Daoy (cell line): ENCODE results near the gene KAZALD1. TPM values are rescaled to one million over a fixed set of nuclear protein-coding genes. Genes with fewer than 3 reads are reported as not detected.

Experiments used
- DNase-seq: peaks from one replicate; pipeline ENCODE4 v3.0.0-alpha.2; 2015; ENCODE audit warnings: low read depth
- total RNA-seq: library from RNA; depleted of rRNA; stranded (reverse); fragments of >200 nt; shearing (Covaris generic); gene quantifications from 2 replicates; pipeline ENCODE4 v1.2.3, GENCODE V29; 2014

The KAZALD1 gene
- total RNA-seq, 1 experiment from 2014 or later: 3.0 TPM

DNA sequence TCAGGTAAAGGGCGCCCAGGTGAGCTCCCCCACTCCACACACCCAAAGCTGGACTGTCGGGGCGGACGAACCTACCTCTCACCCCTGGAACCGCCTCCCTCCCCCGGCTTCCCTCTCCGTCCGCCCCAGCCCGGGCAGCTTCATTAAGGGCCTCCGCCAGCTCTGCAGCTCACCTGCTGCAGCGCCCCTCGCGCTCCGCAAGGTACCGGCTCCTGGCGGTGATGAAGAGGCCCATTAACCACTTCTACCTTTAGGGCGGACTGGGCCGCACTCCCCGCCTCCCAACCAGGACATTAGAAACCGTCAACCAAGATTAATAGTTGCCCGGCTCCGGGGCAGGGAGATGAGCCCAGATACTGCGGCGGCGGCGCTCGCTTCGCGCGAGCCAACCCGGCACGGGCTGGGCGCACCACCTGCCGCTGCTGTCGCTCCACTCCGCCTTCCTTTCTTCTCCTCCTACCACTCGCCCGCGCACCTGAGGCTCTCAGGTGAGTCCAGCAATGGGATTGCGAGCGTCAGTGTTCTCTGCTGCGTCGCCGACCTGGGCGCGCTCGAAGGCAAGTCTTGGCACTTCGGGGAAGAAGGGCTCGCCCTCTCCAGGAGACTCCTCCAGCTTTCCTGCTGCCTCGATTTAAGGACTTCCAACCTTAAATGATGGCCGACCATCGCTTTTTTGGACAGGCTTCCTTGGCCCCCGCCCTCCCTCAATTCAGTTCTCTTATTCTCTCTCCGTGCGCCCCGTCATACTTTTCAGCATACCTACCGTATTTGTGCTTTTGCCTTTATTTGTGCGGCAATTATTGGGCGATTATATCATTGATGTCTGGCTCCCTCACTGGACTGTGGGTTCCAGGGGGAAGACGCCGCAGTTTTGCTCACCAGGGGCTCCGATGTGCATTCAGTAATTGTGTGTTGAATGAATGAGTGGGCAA is 13.6 kb upstream of the KAZALD1 start:
- DNase-seq: no peak

DNA sequence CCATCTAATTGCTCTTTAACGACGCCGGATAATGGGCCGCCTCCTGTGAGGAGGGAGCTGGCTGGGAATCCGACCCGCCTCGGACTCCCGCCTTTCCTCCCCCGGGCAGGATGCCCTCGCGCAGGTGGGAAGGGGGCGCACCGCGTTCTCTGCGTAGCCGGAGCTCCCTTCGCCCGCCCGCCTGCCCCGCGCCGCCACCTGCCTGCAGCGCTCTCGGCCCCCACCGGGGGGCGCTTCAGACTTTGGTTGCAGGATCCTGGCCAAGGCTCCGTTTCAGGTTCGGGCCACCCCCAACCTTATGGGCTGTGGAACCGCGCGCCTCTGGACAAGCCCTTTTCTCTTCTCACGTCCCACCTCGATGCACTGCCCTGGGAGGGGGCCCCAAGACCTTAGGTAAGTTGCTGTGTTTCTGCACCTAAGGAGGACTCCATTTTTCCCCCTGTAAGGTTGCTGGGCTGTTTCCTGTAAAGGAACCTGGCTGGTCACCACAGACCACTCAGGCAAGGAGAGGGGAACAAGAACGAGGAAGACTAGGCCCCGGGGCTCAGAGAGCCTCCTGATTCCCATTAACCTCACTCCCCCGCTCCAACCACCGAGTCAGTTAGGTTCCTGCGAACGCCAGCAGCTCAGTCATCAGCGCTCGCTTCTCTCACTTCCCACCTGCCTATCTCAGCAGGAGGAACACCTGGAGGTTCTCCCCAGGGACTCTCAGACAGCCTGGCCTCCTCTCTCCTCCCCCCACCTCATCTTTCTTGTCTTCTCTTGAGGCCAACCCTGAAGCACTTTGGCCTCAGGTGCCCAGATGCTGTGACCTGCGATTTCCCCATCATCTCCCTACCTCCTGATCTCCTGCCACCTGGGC is 11.3 kb upstream of the KAZALD1 start:
- DNase-seq: peak; percentile 56

DNA sequence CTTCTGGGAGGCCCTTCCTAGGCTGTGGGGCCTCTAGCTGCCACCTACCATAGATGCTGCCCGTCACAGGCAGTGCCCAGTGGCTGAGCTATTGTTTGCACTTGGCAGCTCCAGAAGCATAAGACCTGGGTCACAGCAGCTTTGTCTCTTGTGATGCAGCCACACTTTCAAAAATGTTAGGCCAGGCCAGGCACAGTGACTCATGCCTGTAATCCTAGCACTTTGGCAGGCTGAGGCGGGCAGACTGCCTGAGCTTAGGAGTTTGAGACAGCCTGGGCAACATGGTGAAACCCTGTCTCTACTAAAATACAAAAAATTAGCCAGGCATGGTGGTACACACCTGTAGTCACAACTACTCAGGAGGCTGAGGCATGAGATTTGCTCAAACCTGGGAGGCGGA is 9.5 kb upstream of the KAZALD1 start:
- DNase-seq: peak; percentile 70

DNA sequence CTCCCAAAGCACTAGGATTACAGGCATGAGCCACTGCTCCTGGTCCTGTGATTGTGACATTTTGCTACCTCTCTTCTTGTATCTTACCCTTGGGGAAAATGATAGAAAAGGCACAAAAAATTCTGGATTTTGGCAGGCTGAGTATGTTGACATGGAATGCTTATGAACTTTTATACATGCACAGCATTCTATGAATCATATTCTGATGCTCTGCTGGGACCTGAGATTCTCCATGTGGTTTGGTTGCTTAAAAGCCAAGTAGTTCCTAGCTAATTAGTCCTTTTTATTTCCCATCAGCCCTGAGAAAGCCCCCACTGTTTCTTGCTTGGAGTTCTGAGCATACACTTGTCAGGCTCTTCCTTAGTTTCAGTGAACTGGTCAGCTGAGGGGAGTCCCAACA is 8.3 kb upstream of the KAZALD1 start:
- no peak for DNase-seq

DNA sequence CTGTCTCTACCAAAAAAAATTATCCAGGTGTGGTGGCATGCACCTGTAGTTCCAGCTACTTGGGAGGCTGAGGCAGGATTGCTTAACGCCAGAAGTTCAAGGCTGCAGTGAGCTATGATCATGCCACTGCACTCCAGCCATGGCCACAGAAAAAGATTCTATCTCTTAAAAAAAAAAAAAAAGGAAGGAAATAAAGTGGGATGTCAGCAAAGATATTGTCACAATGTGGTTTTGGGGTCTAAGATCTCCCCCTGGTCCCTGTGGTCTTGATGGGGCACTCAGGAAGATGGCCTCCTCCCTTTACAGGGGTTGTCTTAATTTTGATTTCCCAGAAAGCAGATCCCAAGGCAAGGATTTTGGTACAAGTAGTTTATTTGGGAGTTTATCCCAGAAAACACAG is 7.4 kb upstream of the KAZALD1 start:
- no peak for DNase-seq

DNA sequence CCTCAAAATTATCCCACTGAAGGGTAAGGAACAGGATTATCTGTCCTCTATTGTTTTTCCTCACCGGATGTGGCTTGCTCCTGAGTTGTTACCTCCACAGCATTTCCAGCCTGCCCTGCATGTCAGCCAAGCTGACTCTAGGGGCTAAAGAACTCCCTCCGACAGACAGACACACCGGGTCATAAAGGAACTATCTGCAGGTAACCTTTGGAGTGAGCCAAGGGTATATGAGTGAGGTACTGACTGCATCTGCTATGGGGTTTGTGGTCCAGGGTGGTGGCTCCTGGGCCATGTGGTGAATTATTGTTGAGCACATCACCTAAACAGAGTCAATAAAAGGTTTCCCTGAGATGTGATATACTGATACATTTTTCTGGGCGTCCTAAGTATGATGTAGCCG is 6.9 kb upstream of the KAZALD1 start:
- no peak for DNase-seq

DNA sequence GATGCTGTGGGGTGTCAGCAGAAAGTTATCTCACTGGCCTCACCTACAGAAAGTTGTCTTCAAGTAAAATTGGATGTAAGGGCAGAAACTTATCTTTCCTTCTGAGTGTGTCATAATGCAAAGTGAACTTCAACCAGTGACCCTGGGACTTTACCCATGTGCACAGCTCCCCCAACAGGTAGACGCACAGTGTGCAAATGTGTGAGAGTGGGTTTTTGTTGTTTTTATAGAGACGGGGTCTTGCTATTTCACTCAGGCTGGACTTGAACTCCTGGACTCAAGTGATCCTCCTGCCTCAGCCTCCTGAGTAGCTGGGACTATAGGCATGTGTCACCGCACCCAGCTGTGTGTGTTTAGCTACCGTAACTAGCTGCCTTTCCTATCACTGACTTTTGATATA is 6.4 kb upstream of the KAZALD1 start:
- DNase-seq: no peak

DNA sequence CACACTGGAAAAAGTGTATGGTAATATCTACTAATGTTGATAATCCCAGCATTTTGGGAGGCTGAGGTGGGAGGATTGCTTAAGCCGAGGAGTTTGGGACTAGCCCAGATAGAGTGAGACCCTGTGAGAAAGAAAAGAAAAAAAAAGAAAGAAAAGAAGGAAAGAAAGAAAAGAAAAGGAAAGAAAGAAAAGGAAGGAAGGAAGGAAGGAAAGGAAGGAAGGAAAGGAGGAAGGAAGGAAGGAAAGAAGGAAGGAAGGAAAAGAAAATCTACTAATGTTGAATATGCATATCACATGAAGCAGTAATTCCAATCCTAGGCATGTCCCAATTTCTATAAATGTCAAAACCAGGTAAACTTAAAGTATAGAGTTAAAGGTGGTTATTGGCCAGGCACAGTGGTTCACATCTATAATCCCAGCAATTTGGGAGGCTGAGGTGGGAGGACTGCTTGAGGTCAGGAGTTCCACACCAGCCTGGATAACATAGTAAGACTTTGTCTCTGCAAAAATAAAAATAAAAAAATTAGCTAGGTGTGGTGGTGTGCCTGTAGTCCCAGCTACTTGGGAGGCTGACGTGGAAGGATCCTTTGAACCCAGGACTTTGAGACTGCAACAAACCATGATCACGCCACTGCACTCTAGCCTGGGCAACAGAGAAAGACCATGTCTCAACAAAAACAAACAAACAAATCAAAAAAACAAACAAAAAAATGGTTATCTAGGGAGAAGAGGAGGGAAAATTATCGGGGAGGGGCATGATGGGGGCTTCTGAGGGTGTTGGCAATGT is 5.2 kb upstream of the KAZALD1 start:
- no peak for DNase-seq

DNA sequence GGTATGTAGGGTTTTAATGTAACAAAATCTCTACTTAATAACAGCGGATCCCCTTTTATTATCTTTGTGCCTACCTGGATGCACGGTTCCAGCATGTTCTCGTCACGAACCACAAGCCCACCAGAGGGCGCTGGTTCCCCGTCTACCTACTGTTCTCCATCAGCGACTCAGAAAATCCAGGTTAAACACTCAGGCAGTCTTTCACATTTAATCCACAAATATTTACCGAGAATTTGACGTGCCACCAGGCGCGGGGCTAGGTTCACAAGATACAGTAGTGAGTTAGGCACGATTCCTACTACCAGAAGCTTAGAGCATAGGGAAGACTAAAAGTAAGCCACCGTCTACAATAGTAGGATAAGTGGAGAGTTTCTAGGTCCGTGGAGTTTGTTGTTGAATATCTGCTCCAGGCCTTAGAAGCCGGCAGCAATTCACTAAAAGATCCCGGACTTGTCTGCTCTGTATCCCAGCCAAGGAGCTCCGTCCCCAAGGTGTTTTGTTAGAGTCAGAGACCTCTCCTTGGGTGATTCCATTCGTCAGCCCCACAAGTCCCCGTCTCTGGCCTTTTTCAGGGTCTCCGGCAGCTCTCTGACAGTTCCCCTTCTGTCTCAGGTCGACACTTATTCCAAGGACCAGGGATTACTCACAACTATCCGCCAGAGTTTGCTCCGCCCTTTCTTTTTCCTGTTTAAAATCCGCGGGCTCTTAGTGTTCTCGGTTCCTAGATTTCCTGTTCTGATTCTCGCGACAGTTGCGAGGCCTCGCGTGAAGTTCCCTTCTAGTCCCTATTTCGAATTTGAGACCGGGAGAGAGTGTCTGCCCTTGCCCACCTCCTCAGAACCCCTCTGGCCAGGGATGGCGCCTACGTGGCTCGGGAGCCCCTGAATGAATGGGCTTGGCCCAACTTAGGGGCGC is 1.5 kb upstream of the KAZALD1 start:
- DNase-seq: peak; percentile 90

DNA sequence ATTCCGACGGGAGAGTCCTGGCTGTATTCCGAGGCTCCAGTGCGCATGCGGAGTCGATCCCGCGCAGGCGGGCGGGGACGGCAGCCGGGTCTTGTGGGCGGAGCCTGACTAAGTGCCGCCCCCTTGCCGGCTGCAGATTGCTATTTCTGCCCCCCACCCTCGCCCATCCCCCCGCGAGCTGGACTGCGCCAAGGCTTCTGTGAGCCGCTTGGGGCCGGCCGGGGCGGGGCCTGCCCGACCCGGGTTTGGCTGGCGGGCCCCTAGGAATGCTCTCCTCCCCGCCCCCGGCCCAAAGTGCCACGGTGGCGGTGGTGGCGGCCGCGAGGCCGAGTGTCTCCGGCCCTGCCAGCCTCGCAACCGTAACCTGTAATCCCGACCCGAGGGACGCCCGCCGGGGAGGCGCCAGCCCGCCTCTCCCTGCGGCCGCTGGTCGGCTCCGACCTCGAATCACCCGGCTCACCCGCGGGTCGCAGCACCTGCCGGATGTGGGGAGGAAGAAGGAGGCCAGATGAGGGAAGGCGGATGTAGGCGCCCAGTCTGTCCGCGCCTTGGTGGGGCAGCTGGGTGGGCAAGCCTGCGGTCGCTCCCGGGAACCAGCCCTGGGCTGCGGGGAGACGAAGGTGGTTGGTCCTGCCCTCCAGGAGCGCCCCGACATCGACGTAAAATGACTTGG is 702 bp upstream of the KAZALD1 start:
- DNase-seq: peak; percentile 95

DNA sequence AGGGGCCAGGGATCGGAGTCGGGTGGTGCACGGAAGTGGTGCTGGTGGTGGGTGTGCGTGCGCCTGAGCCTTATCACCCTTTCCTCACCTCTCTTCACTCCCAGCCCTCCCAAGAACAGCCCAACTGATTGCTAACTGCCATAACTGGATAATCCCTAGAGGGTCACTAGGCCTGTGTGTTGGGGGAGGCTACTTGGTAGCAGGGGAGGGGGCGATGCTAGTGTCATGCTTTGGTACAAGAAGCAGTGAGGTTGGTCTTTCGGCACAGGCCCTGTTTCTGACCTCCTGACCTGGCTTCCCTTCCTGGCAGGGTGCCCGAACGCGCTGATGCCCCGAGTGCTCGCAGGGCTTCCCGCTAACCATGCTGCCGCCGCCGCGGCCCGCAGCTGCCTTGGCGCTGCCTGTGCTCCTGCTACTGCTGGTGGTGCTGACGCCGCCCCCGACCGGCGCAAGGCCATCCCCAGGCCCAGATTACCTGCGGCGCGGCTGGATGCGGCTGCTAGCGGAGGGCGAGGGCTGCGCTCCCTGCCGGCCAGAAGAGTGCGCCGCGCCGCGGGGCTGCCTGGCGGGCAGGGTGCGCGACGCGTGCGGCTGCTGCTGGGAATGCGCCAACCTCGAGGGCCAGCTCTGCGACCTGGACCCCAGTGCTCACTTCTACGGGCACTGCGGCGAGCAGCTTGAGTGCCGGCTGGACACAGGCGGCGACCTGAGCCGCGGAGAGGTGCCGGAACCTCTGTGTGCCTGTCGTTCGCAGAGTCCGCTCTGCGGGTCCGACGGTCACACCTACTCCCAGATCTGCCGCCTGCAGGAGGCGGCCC is 652 bp downstream of the KAZALD1 start:
- no peak for DNase-seq

DNA sequence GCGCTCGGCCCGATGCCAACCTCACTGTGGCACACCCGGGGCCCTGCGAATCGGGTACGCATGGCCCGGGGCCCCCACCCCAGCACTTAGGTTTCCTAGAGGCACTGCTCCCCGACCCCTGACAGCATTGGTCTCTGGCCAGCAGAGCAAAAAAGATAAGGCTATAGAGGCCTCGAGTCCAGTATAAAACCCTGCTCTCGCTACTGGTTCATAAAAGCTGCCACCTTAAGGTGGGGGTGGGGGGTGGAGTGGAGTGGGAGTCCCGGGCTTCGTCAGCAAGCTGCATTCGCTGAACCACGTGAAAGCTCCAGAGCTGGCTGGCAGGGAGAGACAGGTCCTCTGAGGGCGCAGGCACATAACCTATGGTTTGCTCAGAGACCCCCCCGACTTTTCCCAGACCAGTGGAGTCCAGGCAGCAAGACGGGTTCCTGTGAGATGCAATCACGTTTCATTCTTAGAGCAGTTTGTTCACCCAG is 1.3 kb downstream of the KAZALD1 start:
- no peak for DNase-seq

DNA sequence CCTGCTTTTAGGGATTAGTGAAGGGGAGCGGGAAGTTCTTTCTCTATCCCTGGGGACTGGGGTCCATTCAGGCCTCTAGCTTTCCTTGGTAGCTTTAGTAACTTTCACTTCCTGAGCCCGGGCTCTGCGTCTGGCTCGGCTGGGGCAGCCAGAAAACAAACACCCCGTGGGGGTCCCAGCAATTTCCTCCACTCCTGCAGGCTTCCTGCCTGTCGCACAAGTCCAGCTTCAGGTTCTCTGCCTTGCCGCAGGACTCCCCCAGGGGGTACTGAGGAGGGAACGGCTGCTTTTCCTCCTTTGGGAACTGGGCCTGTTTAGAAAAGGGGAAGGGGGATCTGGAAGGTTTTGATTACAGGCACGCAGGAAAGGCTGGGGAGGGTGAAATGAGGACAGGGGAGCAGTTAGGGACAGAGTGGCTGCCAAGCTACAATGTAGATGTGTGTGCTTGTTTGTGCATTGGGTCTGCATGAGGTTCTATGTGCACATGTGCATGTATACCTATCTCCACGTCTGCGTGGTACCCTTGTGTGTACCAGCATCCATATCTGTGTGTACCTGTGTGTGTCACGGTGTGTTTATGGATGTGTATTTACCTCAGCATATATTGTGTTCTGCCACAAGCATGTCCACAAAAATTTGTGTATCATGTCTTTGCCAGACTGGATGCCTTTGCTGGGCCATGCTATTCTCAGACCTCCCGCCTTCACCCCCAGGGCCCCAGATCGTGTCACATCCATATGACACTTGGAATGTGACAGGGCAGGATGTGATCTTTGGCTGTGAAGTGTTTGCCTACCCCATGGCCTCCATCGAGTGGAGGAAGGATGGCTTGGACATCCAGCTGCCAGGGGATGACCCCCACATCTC is 2.0 kb downstream of the KAZALD1 start:
- DNase-seq: no peak

DNA sequence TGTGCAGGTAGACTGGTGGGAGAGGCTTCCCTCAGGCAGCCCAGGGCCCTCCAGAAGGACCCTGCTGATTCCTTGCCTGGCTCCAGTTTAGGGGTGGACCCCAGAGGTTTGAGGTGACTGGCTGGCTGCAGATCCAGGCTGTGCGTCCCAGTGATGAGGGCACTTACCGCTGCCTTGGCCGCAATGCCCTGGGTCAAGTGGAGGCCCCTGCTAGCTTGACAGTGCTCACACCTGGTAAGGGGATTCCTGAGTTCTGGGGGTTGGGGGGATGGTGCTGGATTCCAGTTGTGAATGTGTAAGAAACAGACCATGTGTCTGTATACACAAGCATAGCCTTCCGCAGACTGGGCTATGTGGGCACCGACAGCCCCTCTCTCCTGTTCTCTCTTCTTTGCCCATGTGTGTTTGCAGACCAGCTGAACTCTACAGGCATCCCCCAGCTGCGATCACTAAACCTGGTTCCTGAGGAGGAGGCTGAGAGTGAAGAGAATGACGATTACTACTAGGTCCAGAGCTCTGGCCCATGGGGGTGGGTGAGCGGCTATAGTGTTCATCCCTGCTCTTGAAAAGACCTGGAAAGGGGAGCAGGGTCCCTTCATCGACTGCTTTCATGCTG is 2.7 kb downstream of the KAZALD1 start:
- no peak for DNase-seq

DNA sequence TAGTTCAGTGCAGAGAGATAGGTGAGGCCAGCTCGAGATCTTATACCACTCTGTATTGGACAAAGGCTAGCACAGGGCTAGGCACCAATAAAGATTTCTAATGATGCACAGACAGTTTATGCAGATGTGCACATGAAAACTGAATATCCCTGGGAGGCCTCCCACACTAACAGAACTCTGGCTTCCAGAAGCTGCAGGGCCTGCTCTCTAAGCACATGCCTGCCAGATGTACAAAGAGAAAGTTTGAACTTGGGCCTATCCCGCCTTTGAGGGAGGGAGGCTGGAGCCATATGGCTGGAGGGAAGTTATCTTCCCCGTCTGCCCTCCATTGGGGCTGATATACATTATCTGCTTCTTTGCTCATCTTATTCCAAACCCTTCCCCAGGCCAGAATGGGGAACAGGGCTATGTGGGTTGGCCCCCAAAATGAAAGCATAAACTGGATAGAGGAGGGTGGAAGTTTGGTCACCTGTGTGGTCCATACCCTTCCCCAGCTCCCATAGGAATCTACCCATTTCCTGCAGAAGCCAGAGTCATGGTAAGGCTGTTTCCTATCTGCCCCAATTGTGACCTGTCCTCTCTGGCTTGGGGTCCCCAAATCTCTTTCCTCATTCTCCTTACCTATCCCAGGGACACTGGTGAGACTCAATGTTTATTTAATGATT is 3.8 kb downstream of the KAZALD1 start:
- DNase-seq: no peak

DNA sequence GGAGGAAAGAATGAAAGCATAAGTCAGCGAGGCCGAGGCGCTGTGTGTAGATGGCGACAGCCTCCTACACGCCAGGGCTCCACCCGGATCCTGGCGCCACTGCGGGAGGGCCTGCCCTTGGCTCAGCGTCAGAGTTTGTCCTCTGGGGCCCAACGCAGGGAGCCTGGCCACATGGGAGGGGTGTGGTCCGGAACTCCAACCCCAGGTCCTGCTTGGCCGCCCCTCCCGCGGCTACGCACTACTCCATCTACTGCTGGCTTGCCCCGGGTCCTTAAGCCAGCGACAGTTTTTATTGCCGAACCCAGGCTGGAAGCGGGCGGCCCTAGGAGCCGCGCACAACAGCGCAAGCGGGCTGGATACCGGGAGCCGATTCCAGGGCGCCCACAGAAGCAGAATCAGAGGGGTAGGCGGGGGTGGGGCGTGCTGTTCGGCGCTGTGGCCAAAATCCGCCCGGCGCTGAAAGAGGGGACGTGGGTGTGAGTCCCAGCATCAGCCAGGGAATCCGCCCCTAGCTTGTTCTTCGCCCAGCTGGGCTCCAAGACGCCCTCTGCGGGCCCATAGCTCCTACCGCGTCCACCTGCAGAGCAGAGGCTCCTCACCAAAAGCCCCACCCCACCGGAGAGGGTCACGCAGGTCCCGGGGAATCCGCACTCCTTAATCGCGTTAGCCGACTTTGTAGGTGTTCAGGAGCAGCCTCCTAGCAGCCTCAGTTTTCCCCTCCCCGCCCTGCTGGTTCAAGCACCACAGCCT is 4.5 kb downstream of the KAZALD1 start:
- DNase-seq: peak; percentile 83
